ENCODE measurements around the gene RBM24.

DNA sequence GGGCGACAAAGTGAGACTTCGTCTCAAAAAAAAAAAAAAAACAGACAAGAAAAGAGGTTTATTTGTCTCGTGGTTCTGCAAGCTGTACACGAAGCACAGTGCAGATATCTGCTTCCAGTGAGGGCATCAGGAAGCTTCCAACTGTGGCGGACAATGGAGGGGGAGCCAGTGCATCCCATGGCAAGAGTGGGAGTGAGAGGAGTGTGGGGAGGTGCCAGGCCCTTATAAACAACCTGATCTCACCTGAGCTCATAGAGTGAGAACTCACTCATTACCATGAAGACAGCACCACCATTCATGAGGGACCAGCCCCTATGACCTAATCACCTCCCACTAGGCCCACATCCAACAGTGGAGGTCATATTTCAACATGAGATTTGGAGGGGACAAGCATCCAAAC lies 19.5 kb downstream of the RBM24 start:
- TF ChIP-seq, protein P1, sequence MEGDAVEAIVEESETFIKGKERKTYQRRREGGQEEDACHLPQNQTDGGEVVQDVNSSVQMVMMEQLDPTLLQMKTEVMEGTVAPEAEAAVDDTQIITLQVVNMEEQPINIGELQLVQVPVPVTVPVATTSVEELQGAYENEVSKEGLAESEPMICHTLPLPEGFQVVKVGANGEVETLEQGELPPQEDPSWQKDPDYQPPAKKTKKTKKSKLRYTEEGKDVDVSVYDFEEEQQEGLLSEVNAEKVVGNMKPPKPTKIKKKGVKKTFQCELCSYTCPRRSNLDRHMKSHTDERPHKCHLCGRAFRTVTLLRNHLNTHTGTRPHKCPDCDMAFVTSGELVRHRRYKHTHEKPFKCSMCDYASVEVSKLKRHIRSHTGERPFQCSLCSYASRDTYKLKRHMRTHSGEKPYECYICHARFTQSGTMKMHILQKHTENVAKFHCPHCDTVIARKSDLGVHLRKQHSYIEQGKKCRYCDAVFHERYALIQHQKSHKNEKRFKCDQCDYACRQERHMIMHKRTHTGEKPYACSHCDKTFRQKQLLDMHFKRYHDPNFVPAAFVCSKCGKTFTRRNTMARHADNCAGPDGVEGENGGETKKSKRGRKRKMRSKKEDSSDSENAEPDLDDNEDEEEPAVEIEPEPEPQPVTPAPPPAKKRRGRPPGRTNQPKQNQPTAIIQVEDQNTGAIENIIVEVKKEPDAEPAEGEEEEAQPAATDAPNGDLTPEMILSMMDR (IDR thresholded peaks at IDR 0.05; ENCODE audit: insufficient read depth, low read length) = no peak
- no peak for TF ChIP-seq POLR2AphosphoS5 (IDR thresholded peaks at IDR 0.05; ENCODE audit: low read depth)
- no peak for TF ChIP-seq GABPA (IDR thresholded peaks at IDR 0.05; ENCODE audit: low read depth)
- TF ChIP-seq, protein P2, sequence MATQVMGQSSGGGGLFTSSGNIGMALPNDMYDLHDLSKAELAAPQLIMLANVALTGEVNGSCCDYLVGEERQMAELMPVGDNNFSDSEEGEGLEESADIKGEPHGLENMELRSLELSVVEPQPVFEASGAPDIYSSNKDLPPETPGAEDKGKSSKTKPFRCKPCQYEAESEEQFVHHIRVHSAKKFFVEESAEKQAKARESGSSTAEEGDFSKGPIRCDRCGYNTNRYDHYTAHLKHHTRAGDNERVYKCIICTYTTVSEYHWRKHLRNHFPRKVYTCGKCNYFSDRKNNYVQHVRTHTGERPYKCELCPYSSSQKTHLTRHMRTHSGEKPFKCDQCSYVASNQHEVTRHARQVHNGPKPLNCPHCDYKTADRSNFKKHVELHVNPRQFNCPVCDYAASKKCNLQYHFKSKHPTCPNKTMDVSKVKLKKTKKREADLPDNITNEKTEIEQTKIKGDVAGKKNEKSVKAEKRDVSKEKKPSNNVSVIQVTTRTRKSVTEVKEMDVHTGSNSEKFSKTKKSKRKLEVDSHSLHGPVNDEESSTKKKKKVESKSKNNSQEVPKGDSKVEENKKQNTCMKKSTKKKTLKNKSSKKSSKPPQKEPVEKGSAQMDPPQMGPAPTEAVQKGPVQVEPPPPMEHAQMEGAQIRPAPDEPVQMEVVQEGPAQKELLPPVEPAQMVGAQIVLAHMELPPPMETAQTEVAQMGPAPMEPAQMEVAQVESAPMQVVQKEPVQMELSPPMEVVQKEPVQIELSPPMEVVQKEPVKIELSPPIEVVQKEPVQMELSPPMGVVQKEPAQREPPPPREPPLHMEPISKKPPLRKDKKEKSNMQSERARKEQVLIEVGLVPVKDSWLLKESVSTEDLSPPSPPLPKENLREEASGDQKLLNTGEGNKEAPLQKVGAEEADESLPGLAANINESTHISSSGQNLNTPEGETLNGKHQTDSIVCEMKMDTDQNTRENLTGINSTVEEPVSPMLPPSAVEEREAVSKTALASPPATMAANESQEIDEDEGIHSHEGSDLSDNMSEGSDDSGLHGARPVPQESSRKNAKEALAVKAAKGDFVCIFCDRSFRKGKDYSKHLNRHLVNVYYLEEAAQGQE (IDR thresholded peaks at IDR 0.05; ENCODE audit: insufficient replicate concordance, low read depth) = no peak

Data from HL-60 (cell line).